H1 (cell line): ENCODE data around the gene GNS. TPM values are rescaled to one million over a fixed set of nuclear protein-coding genes. Genes with fewer than 3 reads are reported as not detected.

Experiments
- BCL11A ChIP-seq, 2 experiments: IDR thresholded peaks; one replicate each; pipeline ENCODE4 v1.6.1; 2011; ENCODE audit warnings: low read depth in 2 of 2, low read length in 2 of 2, mild to moderate bottlenecking in 2 of 2
- RAD21 ChIP-seq, 2 experiments: IDR thresholded peaks in 1 of 2; conservative IDR thresholded peaks in 1 of 2; 2 replicates each; pipeline ENCODE4 v1.6.1; 2011; ENCODE audit warnings: low read depth in 2 of 2, low read length in 2 of 2, improper control_type of control experiment in 1 of 2, inconsistent platforms in 1 of 2, mild to moderate bottlenecking in 1 of 2, moderate library complexity in 1 of 2
- RXRA ChIP-seq: IDR thresholded peaks from 2 replicates; pipeline ENCODE4 v1.6.1; 2011; ENCODE audit warnings: low read depth, mild to moderate bottlenecking, low read length, moderate library complexity; ENCODE audit not compliant: insufficient read depth
- SAP30 ChIP-seq: fragments of 300-600 bp; sonication (generic); IDR thresholded peaks from 2 replicates; pipeline ENCODE4 v1.7.1; 2012; ENCODE audit warnings: low read length, moderate library complexity, mild to moderate bottlenecking, inconsistent platforms; ENCODE audit not compliant: insufficient read depth, insufficient replicate concordance
- polyA plus RNA-seq, 7 experiments: library from polyadenylated mRNA; depleted of rRNA in 3 of 7; stranded (reverse) in 5 of 7; unstranded in 2 of 7; fragments of >200 nt in 5 of 7; fragments of 200-250 nt in 2 of 7; gene quantifications; 1 replicate in 5 of 7; 2 replicates in 1 of 7; 4 replicates in 1 of 7; pipeline versions ENCODE4 v1.2.1 to v1.2.3, GENCODE V29; 2011 to 2013; ENCODE audit warnings: missing spikeins in 2 of 7, mixed read lengths in 2 of 7
- total RNA-seq: library from RNA; stranded (reverse); fragmentation: NEBNext Ultra II Directional; extraction: Animal tissue kit (Norgen Biotek cat#: 25700); gene quantifications from 2 replicates; pipeline ENCODE4 v1.2.1, GENCODE V29; 2021

Gene GNS
- total and polyA plus RNA-seq, 2 of the 8 experiments (the other 6 are each of a cell fraction or from before 2014, with no cell fraction given) = 16.0 to 28.5 TPM

GRCh38 chr12:64685050-64685449 lies 74.2 kb downstream of the GNS start (continued):
- TF ChIP-seq RAD21 (IDR thresholded peaks at IDR 0.05 in 1 of 2, conservative IDR thresholded peaks at IDR 0.05 in 1 of 2; ENCODE audit: low read depth in 2 of 2, low read length in 2 of 2) (no peak), SAP30 (no peak), BCL11A (IDR thresholded peaks at IDR 0.05; ENCODE audit: low read depth in 2 of 2, low read length in 2 of 2) (no peak), RXRA (no peak)
